CMK (cell line): ENCODE results near the gene IPCEF1.

Source experiments
- DNase-seq: peaks from one replicate; pipeline ENCODE4 v3.0.0-alpha.2; 2010; ENCODE audit warnings: low read depth

Gene IPCEF1

GRCh38 chr6:154356690-154357089 is at the start of gene IPCEF1:
Gene IPCEF1, minus strand, starts transcription at chr6:154356803. Its CDS starts 90,856 bp downstream, at chr6:154265947.
- no peak for DNase-seq

- DNase-seq: no peak
Observed at GRCh38 chr6:154406301-154406700, 49.7 kb upstream of the IPCEF1 start.

- DNase-seq: no peak
Observed at GRCh38 chr6:154404791-154405400, 48.3 kb upstream of the IPCEF1 start.

- DNase-seq: no peak
Observed at GRCh38 chr6:154403788-154404187, 47.2 kb upstream of the IPCEF1 start.

GRCh38 chr6:154402081-154402780 is 45.6 kb upstream of the IPCEF1 start:
- no peak for DNase-seq

- no peak for DNase-seq
Observed at GRCh38 chr6:154399097-154399496, 42.5 kb upstream of the IPCEF1 start.

- DNase-seq: no peak
Observed at GRCh38 chr6:154397491-154398195, 41.0 kb upstream of the IPCEF1 start.

- no peak for DNase-seq
Observed at GRCh38 chr6:154395878-154396277, 39.3 kb upstream of the IPCEF1 start.

GRCh38 chr6:154395316-154395715 is 38.7 kb upstream of the IPCEF1 start:
- no peak for DNase-seq

GRCh38 chr6:154394571-154394970 is 38.0 kb upstream of the IPCEF1 start:
- DNase-seq: no peak

GRCh38 chr6:154390034-154390433 is 33.4 kb upstream of the IPCEF1 start:
- DNase-seq: no peak

GRCh38 chr6:154388803-154389202 is 32.2 kb upstream of the IPCEF1 start:
- no peak for DNase-seq

GRCh38 chr6:154386848-154387717 is 30.5 kb upstream of the IPCEF1 start:
- DNase-seq: no peak

- DNase-seq: no peak
Observed at GRCh38 chr6:154384191-154384590, 27.6 kb upstream of the IPCEF1 start.

GRCh38 chr6:154383273-154383672 is 26.7 kb upstream of the IPCEF1 start:
- no peak for DNase-seq

- DNase-seq: no peak
Observed at GRCh38 chr6:154382740-154383139, 26.1 kb upstream of the IPCEF1 start.

GRCh38 chr6:154381548-154381947 is 24.9 kb upstream of the IPCEF1 start:
- DNase-seq: no peak

GRCh38 chr6:154380741-154381140 is 24.1 kb upstream of the IPCEF1 start:
- no peak for DNase-seq

GRCh38 chr6:154379585-154379984 is 23.0 kb upstream of the IPCEF1 start:
- no peak for DNase-seq

GRCh38 chr6:154378518-154378917 is 21.9 kb upstream of the IPCEF1 start:
- DNase-seq: no peak

GRCh38 chr6:154377726-154378125 is 21.1 kb upstream of the IPCEF1 start:
- no peak for DNase-seq

- DNase-seq: no peak
Observed at GRCh38 chr6:154373971-154374370, 17.4 kb upstream of the IPCEF1 start.
